IMR-90 (cell line): ENCODE results near the gene EIF2S1. TPM values are rescaled to one million over a fixed set of nuclear protein-coding genes. Genes with fewer than 3 reads are reported as not detected.

Experiments
- ATAC-seq: fragments of 200-7000 bp; cut with Tn5 transposase; 2 replicates; pipeline ENCODE4 v1.9.1; 2020; ENCODE audit warnings: low read depth, mild to moderate bottlenecking, moderate library complexity
- BruUV-seq: library from RNA; stranded (reverse); fragments of 400-500 nt; replicated peaks from 2 replicates; lab custom pipeline; 2021; lab: Mats Ljungman, UMichigan
- CTCF ChIA-PET: fragments of 300-600 bp; formaldehyde crosslinking; extraction: SDS; loops from one replicate; lab custom pipeline; 2021; ENCODE audit warnings: antibody characterized with exemption; lab: Yijun Ruan, JAX
- POLR2A ChIA-PET: fragments of 300-600 bp; sonication (Branson Sonifier 250); formaldehyde crosslinking; loops from one replicate; lab custom pipeline; 2022; ENCODE audit warnings: antibody characterized with exemption; ENCODE audit not compliant: unreplicated experiment; lab: Charles Lee
- DNase-seq: peaks from one replicate; pipeline ENCODE4 v3.0.0; 2013
- H2AFZ ChIP-seq: replicated peaks from 2 replicates; pipeline ENCODE3; 2013; ENCODE audit warnings: low read length, mild to moderate bottlenecking; ENCODE audit not compliant: poor library complexity
- H2AK5ac ChIP-seq: 2 replicates; pipeline ENCODE4 v1.6.1; 2013; ENCODE audit warnings: low read depth, low read length, inconsistent platforms
- H2AK9ac ChIP-seq: replicated peaks from 2 replicates; pipeline ENCODE3; 2013; ENCODE audit warnings: mild to moderate bottlenecking, low read depth, low read length, moderate library complexity; ENCODE audit not compliant: poor library complexity
- H2BK120ac ChIP-seq: 2 replicates; pipeline ENCODE4 v1.6.1; 2013; ENCODE audit warnings: low read depth, low read length, inconsistent platforms
- H2BK15ac ChIP-seq: 3 replicates; pipeline ENCODE4 v1.6.1; 2013; ENCODE audit warnings: low read depth, low read length, inconsistent platforms
- H2BK20ac ChIP-seq: 2 replicates; pipeline ENCODE4 v1.6.1; 2013; ENCODE audit warnings: low read depth, mild to moderate bottlenecking, inconsistent platforms, low read length, moderate library complexity
- H2BK5ac ChIP-seq: 2 replicates; pipeline ENCODE4 v1.6.1; 2013; ENCODE audit warnings: mild to moderate bottlenecking, low read depth, low read length, inconsistent platforms; ENCODE audit not compliant: poor library complexity, severe bottlenecking
- H3K14ac ChIP-seq: replicated peaks from 2 replicates; pipeline ENCODE4 v1.6.1; 2013; ENCODE audit warnings: low read depth, low read length, inconsistent platforms
- H3K18ac ChIP-seq: 2 replicates; pipeline ENCODE4 v1.6.1; 2013; ENCODE audit warnings: low read depth, low read length, control low read depth
- H3K23ac ChIP-seq: 2 replicates; pipeline ENCODE4 v1.6.1; 2013; ENCODE audit warnings: low read depth, low read length, inconsistent platforms
- H3K27ac ChIP-seq: 2 replicates; pipeline ENCODE4 v1.5.1; 2013; ENCODE audit warnings: mild to moderate bottlenecking, control low read depth, low read length; ENCODE audit not compliant: insufficient read depth
- H3K27me3 ChIP-seq: 2 replicates; pipeline ENCODE4 v1.6.1; 2013; ENCODE audit warnings: low read length; ENCODE audit not compliant: control insufficient read depth, insufficient read depth
- H3K36me3 ChIP-seq: 2 replicates; pipeline ENCODE4 v1.6.1; 2013; ENCODE audit warnings: low read length, mixed read lengths; ENCODE audit not compliant: control insufficient read depth, insufficient read depth
- H3K4ac ChIP-seq: 2 replicates; pipeline ENCODE4 v1.6.1; 2013; ENCODE audit warnings: low read depth, low read length, inconsistent platforms
- H3K4me1 ChIP-seq: 2 replicates; pipeline ENCODE4 v1.6.1; 2013; ENCODE audit warnings: low read length, mixed read lengths; ENCODE audit not compliant: control insufficient read depth, insufficient read depth
- H3K4me2 ChIP-seq: 2 replicates; pipeline ENCODE4 v1.6.1; 2013; ENCODE audit warnings: low read depth, mild to moderate bottlenecking, control low read depth, low read length, moderate library complexity
- H3K4me3 ChIP-seq: 2 replicates; pipeline ENCODE4 v1.5.1; 2013; ENCODE audit warnings: low read depth, mild to moderate bottlenecking, control low read depth, low read length, moderate library complexity; ENCODE audit not compliant: insufficient read depth
- H3K56ac ChIP-seq: 2 replicates; pipeline ENCODE4 v1.6.1; 2013; ENCODE audit warnings: low read length, inconsistent platforms; ENCODE audit not compliant: insufficient read depth; ENCODE audit errors: extremely low read depth
- H3K79me1 ChIP-seq, 2 experiments: 2 replicates each; pipeline ENCODE4 v1.6.1; 2013; ENCODE audit warnings: low read length in 2 of 2, inconsistent platforms in 1 of 2, low read depth in 1 of 2
- H3K9ac ChIP-seq: 2 replicates; pipeline ENCODE4 v1.6.1; 2013; ENCODE audit warnings: low read depth, low read length, control low read depth
- H3K9me1 ChIP-seq: 2 replicates; pipeline ENCODE4 v1.6.1; 2013; ENCODE audit warnings: low read length, inconsistent platforms; ENCODE audit not compliant: insufficient read depth
- H3K9me3 ChIP-seq: 2 replicates; pipeline ENCODE4 v1.6.1; 2013; ENCODE audit warnings: low read length; ENCODE audit not compliant: control insufficient read depth, insufficient read depth
- H4K20me1 ChIP-seq: 2 replicates; pipeline ENCODE4 v1.6.1; 2013; ENCODE audit warnings: low read length, inconsistent platforms; ENCODE audit not compliant: insufficient read depth
- H4K5ac ChIP-seq: 2 replicates; pipeline ENCODE4 v1.6.1; 2013; ENCODE audit warnings: mild to moderate bottlenecking, low read depth, low read length, control low read depth
- H4K8ac ChIP-seq, 2 experiments: 2 replicates each; pipeline ENCODE4 v1.6.1; 2013; ENCODE audit warnings: low read depth in 2 of 2, low read length in 2 of 2, control low read depth in 1 of 2, inconsistent platforms in 1 of 2
- H4K91ac ChIP-seq: 2 replicates; pipeline ENCODE4 v1.6.1; 2013; ENCODE audit warnings: low read depth, low read length, inconsistent platforms; ENCODE audit not compliant: insufficient read depth
- BHLHE40 ChIP-seq: fragments of 150-350 bp; IDR thresholded peaks from 2 replicates; pipeline ENCODE4 v1.6.1; 2016; ENCODE audit warnings: mild to moderate bottlenecking, low read depth, low read length
- CHD1 ChIP-seq: IDR thresholded peaks from 2 replicates; pipeline ENCODE4 v1.6.1; 2012; ENCODE audit warnings: low read depth, low read length, improper control_type of control experiment
- FOS ChIP-seq: fragments of 150-350 bp; IDR thresholded peaks from 2 replicates; pipeline ENCODE4 v1.6.1; 2016; ENCODE audit warnings: low read depth, low read length
- MAFK ChIP-seq: IDR thresholded peaks from 2 replicates; pipeline ENCODE4 v1.6.1; 2012; ENCODE audit warnings: low read depth, low read length, improper control_type of control experiment
- MXI1 ChIP-seq: IDR thresholded peaks from 2 replicates; pipeline ENCODE4 v1.6.1; 2012; ENCODE audit warnings: low read depth, mild to moderate bottlenecking, low read length, moderate library complexity, borderline replicate concordance
- NFE2L2 ChIP-seq: fragments of 150-350 bp; IDR thresholded peaks from 2 replicates; pipeline ENCODE4 v1.6.1; 2016; ENCODE audit warnings: low read depth, mild to moderate bottlenecking, low read length
- POLR2A ChIP-seq: IDR thresholded peaks from 2 replicates; pipeline ENCODE4 v1.6.1; 2012; ENCODE audit warnings: mild to moderate bottlenecking, low read depth, low read length
- RAD21 ChIP-seq: IDR thresholded peaks from 2 replicates; pipeline ENCODE4 v1.6.1; 2012; ENCODE audit warnings: low read length, improper control_type of control experiment
- SMC3 ChIP-seq: fragments of 150-350 bp; IDR thresholded peaks from 2 replicates; pipeline ENCODE4 v1.6.1; 2016; ENCODE audit warnings: low read depth, mild to moderate bottlenecking, antibody characterized with exemption, low read length, moderate library complexity
- WGBS, 2 experiments: methylation state at CpG; one replicate each; pipeline versions ENCODE4 v1.1.5 to v1.1.7; 2013; ENCODE audit warnings: missing lambda C conversion rate in 2 of 2; ENCODE audit not compliant: insufficient read length in 1 of 2; ENCODE audit errors: extremely low coverage in 2 of 2; 5-methylcytosine and 5-hydroxymethylcytosine counted together
- dilution Hi-C: fragments of 300-500 bp; cut with HindIII; formaldehyde crosslinking; loops from one replicate; pipeline ENCODE4 v1.14.3; 2018; ENCODE audit warnings: low sequenced_read_pairs; ENCODE audit not compliant: unreplicated experiment
- in situ Hi-C: fragments of 300-500 bp; cut with MboI; formaldehyde crosslinking; loops from 3 replicates; pipeline ENCODE4 v1.14.3; 2019; ENCODE audit warnings: low sequenced_read_pairs, inconsistent platforms, mixed read lengths
- intact Hi-C: fragments of 100-400 bp; cut with micrococcal nuclease; formaldehyde crosslinking; loops from 2 replicates; pipeline ENCODE4 v1.10.0; 2022
- polyA plus RNA-seq, 3 experiments: library from polyadenylated mRNA; depleted of rRNA; stranded (reverse); fragments of >200 nt; gene quantifications; 2 replicates each; pipeline ENCODE4 v1.2.3, GENCODE V29; 2012; ENCODE audit warnings: low replicate concordance in 1 of 3
- total RNA-seq: library from RNA; depleted of rRNA; stranded (reverse); fragments of >200 nt; gene quantifications from 2 replicates; pipeline ENCODE4 v1.2.3, GENCODE V29; 2012
- TF ChIP-seq, protein P1 (sequence below): conservative IDR thresholded peaks from 2 replicates; pipeline ENCODE4 v1.5.1; 2012; ENCODE audit warnings: mild to moderate bottlenecking, low read depth, low read length, improper control_type of control experiment
- TF ChIP-seq, protein P2 (sequence below): fragments of 150-350 bp; IDR thresholded peaks from 2 replicates; pipeline ENCODE4 v1.6.1; 2017; ENCODE audit warnings: mild to moderate bottlenecking, antibody characterized with exemption, low read length, low read depth

EIF2S1 gene
- total and polyA plus RNA-seq, 2 of the 4 experiments (the other 2 are of a cell fraction): 57.9 to 125 TPM

DNA sequence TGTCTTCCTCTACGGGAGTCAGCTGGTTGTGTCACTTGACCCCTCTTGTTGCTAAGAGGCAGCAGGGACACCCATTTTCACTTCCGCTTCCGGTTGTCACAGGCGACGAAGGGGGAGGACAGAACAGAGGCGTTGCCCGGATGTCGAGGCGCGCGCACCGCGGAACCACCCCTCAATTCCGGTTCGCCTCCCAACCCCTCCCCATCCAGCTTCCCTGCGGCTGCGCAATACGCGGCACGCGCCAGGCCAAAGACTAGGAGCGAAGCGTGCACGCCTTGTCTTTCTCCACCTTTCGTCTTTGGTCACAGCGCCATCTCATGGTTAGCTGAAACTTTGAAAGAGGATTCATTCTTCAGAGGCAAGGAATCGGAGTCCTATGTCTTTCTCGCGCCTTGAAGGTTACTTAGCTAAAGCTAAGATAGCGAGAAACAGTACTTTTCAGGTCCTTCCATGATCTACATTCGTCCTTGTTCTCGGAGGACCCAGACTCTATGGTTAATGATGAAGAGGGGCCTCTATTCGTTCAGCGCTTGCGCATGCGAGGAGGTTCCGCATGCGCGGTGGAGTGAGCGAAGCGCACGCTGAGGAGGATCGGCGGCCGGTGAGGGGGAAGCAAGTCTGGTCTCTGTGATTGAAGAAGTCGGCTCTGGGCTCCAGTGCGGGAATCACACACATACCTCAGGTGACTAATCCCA, at the start of gene EIF2S1, which contains the start of gene ATP6V1D (continued):
- TF ChIP-seq BHLHE40: peak; percentile 98
- TF ChIP-seq, protein P1, sequence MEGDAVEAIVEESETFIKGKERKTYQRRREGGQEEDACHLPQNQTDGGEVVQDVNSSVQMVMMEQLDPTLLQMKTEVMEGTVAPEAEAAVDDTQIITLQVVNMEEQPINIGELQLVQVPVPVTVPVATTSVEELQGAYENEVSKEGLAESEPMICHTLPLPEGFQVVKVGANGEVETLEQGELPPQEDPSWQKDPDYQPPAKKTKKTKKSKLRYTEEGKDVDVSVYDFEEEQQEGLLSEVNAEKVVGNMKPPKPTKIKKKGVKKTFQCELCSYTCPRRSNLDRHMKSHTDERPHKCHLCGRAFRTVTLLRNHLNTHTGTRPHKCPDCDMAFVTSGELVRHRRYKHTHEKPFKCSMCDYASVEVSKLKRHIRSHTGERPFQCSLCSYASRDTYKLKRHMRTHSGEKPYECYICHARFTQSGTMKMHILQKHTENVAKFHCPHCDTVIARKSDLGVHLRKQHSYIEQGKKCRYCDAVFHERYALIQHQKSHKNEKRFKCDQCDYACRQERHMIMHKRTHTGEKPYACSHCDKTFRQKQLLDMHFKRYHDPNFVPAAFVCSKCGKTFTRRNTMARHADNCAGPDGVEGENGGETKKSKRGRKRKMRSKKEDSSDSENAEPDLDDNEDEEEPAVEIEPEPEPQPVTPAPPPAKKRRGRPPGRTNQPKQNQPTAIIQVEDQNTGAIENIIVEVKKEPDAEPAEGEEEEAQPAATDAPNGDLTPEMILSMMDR: peak; percentile 94

DNA sequence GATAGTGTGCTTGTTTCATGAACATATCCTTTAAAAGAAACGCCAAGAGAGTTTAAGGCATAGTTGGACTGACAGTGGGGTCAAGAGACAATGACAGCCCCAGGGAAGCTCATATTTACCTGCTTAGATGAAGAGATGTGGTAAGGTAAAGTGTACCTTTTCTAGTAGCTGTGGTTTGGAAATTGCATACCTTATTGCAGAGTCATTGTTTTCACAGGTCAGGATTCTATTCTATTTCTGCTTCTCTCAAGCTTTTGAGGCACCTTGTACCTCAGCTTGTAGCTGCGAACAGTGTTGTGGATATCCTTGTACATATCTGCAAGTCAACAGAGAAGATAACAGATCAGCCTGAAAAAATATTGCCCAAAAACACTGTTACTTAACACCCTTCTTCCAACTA, 48.3 kb upstream of the EIF2S1 start:
- H3K4me2 ChIP-seq: no peak overlapping the region
- no peak for ATAC-seq
- DNase-seq: no peak
- in situ Hi-C loops: no loop called here
- WGBS, 2 experiments: no CpG with 5 or more reads among the region's 2 CpGs
- no peak overlapping the region for H2AK5ac ChIP-seq
- H3K27ac ChIP-seq: no peak overlapping the region
- no peak overlapping the region for H4K5ac ChIP-seq
- no peaks in the 10 kb centered on the region for H3K4me1 ChIP-seq
- no peak overlapping the region for H4K8ac ChIP-seq
- no peaks in the 10 kb centered on the region for H3K27me3 ChIP-seq
- no peak overlapping the region for H2AFZ ChIP-seq
- H3K79me1 ChIP-seq: peaks cover 0 to 1% of the 10 kb centered on the region in 2 experiments; a peak in 2 of 4 replicates
- no TSS peak for BruUV-seq
- ChIA-PET CTCF (no interaction called here), POLR2A (no interaction called here)
- H3K9me1 ChIP-seq: no peaks in the 10 kb centered on the region
- H3K56ac ChIP-seq: no peak overlapping the region
- no peak overlapping the region for H4K91ac ChIP-seq
- no peak overlapping the region for H3K14ac ChIP-seq
- no peak overlapping the region for H2BK20ac ChIP-seq
- no peak overlapping the region for H2BK120ac ChIP-seq
- no peaks in the 10 kb centered on the region for H4K20me1 ChIP-seq
- H3K36me3 ChIP-seq: peaks cover 9% of the 10 kb centered on the region
- H2AK9ac ChIP-seq: no peak overlapping the region
- no peaks in the 10 kb centered on the region for H3K9me3 ChIP-seq
- no peak overlapping the region for H2BK15ac ChIP-seq
- no peak overlapping the region for H3K4me3 ChIP-seq
- H3K23ac ChIP-seq: no peak overlapping the region
- H3K9ac ChIP-seq: no peak overlapping the region
- H3K18ac ChIP-seq: no peak overlapping the region
- TF ChIP-seq SMC3 (no peak), MXI1 (no peak), POLR2A (no peak), NFE2L2 (no peak), BHLHE40 (no peak), CHD1 (no peak), RAD21 (no peak), MAFK (no peak), FOS (no peak)
- TF ChIP-seq, protein P2, sequence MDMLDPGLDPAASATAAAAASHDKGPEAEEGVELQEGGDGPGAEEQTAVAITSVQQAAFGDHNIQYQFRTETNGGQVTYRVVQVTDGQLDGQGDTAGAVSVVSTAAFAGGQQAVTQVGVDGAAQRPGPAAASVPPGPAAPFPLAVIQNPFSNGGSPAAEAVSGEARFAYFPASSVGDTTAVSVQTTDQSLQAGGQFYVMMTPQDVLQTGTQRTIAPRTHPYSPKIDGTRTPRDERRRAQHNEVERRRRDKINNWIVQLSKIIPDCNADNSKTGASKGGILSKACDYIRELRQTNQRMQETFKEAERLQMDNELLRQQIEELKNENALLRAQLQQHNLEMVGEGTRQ: no peak
- intact Hi-C loops: no loop called here
- dilution Hi-C loops: no loop called here
- no peak overlapping the region for H3K4ac ChIP-seq
- H2BK5ac ChIP-seq: no peak overlapping the region
